HFF-Myc (cell line): Measurements from ENCODE around the gene GUF1.

Experiments
- DNase-seq: peaks from one replicate; pipeline ENCODE4 v3.0.0-alpha.2; 2011; ENCODE audit warnings: low read depth; ENCODE audit errors: extremely low read depth
- H3K4me3 ChIP-seq: replicated peaks from 2 replicates; pipeline ENCODE4 v1.5.1; 2011; ENCODE audit warnings: low read depth, mild to moderate bottlenecking, control low read depth, low read length
- CTCF ChIP-seq: IDR thresholded peaks from 2 replicates; pipeline ENCODE4 v1.5.1; 2012; ENCODE audit warnings: mild to moderate bottlenecking, low read depth, low read length, control low read depth; ENCODE audit errors: missing control alignments

GUF1 gene

GRCh38 chr4:44678094-44679041 lies at the start of gene GUF1:
Gene GUF1 (plus strand): TSS chr4:44678420. CDS start chr4:44678623, 203 bp downstream.
- peak; percentile 75 for DNase-seq
- peak within 1 kb of the TSS; percentile 75 for H3K4me3 ChIP-seq
- TF ChIP-seq CTCF = no peak

GRCh38 chr4:44629280-44629866 lies 48.8 kb upstream of the GUF1 start:
- peak; percentile 43 for DNase-seq
- H3K4me3 ChIP-seq = no peak overlapping the region
- peak; percentile 57 for TF ChIP-seq CTCF

- H3K4me3 ChIP-seq = no peak overlapping the region
- DNase-seq = no peak
- TF ChIP-seq CTCF = no peak
These were observed 46.1 kb upstream of the GUF1 start for GRCh38 chr4:44632089-44632488.

GRCh38 chr4:44632733-44633132 lies 45.5 kb upstream of the GUF1 start:
- TF ChIP-seq CTCF = no peak
- no peak overlapping the region for H3K4me3 ChIP-seq
- DNase-seq = no peak

GRCh38 chr4:44638091-44638490 lies 40.1 kb upstream of the GUF1 start:
- no peak for DNase-seq
- TF ChIP-seq CTCF = no peak
- H3K4me3 ChIP-seq = no peak overlapping the region

- TF ChIP-seq CTCF = no peak
- no peak for DNase-seq
These were observed 32.1 kb upstream of the GUF1 start for GRCh38 chr4:44646151-44646550.

More at GRCh38 chr4:44646151-44646550, 32.1 kb upstream of the GUF1 start:
- no peak overlapping the region for H3K4me3 ChIP-seq
